IPS DF 19.7 (cell line): ENCODE measurements around the gene SCCPDH.

Experiments
- DNase-seq: peaks from one replicate; pipeline ENCODE4 v3.0.0-alpha.2; 2013; ENCODE audit warnings: low read depth, low spot score

The SCCPDH gene

GRCh38 chr1:246750752-246751151, 26.5 kb downstream of the SCCPDH start:
- DNase-seq: no peak

GRCh38 chr1:246753670-246754535, 29.7 kb downstream of the SCCPDH start:
- DNase-seq: peak; percentile 59

GRCh38 chr1:246755419-246755818, 31.2 kb downstream of the SCCPDH start:
- DNase-seq: no peak

GRCh38 chr1:246760422-246761347, 36.5 kb downstream of the SCCPDH start:
- DNase-seq: no peak

- no peak for DNase-seq
These were observed 37.2 kb downstream of the SCCPDH start for GRCh38 chr1:246761396-246761795.

GRCh38 chr1:246765521-246765920, 41.3 kb downstream of the SCCPDH start:
- no peak for DNase-seq

- DNase-seq: no peak
These were observed 44.3 kb downstream of the SCCPDH start for GRCh38 chr1:246768403-246769020.

- no peak for DNase-seq
These were observed 45.1 kb downstream of the SCCPDH start for GRCh38 chr1:246769306-246769705.

- no peak for DNase-seq
These were observed 47.2 kb downstream of the SCCPDH start for GRCh38 chr1:246771366-246771765.

GRCh38 chr1:246772686-246773085, 48.5 kb downstream of the SCCPDH start:
- DNase-seq: no peak

- DNase-seq: no peak
These were observed 49.0 kb downstream of the SCCPDH start for GRCh38 chr1:246773213-246773641.

GRCh38 chr1:246775531-246776385, 51.5 kb downstream of the SCCPDH start:
- no peak for DNase-seq

GRCh38 chr1:246776923-246777322, 52.7 kb downstream of the SCCPDH start:
- DNase-seq: no peak

GRCh38 chr1:246778663-246779062, 54.5 kb downstream of the SCCPDH start:
- DNase-seq: no peak

GRCh38 chr1:246779561-246780175, 55.5 kb downstream of the SCCPDH start:
- no peak for DNase-seq

GRCh38 chr1:246780264-246780663, 56.1 kb downstream of the SCCPDH start:
- no peak for DNase-seq

GRCh38 chr1:246781212-246781611, 57.0 kb downstream of the SCCPDH start:
- no peak for DNase-seq

GRCh38 chr1:246782120-246782900, 58.1 kb downstream of the SCCPDH start:
- DNase-seq: no peak

GRCh38 chr1:246784621-246785493, 60.6 kb downstream of the SCCPDH start:
- no peak for DNase-seq
